Stimulated activated CD4-positive, alpha-beta T cell treated with anti-CD3 and anti-CD28 coated beads, Interleukin-12 subunit alpha, Interleukin-12 subunit beta, amount 100 ng/mL, for 24 hours (primary cell): Measurements from ENCODE around the gene HTR5A.

Experiments
- DNase-seq, 2 experiments: peaks; one replicate each; pipeline ENCODE4 v3.0.0-alpha.2; 2020; ENCODE audit warnings: low read depth in 2 of 2

The HTR5A gene

GRCh38 chr7:155090684-155091083 is 20.6 kb downstream of the HTR5A start:
- DNase-seq, result no peak

GRCh38 chr7:155093596-155093995 is 23.5 kb downstream of the HTR5A start:
- DNase-seq, result no peak

DNA sequence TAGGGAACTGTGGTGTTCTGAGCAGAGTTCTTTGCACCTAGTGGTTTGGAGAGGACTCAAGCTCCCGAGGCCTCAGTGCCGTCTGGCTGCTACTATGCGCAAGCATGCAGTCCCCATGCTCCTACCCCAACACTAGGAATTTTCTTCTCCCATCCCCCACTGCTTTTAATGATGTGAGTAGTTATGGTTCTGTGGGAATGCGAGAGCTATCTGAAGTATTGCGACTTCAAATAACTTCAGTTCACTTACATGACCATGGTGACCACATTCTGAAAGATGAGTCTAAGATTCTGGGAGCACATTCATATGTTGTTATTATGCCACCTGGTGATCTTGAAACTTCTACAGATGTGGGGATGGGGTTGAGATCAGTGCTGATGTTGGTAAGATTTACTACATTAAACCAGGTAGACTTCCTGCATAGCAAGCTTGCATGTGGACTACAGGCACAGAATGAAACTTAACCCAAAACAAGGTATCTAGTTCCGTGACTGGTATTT is 24.6 kb downstream of the HTR5A start:
- no peak for DNase-seq

GRCh38 chr7:155097338-155097737 is 27.2 kb downstream of the HTR5A start:
- no peak for DNase-seq

- no peak for DNase-seq
These were observed 33.7 kb downstream of the HTR5A start for GRCh38 chr7:155103839-155104238.

DNA sequence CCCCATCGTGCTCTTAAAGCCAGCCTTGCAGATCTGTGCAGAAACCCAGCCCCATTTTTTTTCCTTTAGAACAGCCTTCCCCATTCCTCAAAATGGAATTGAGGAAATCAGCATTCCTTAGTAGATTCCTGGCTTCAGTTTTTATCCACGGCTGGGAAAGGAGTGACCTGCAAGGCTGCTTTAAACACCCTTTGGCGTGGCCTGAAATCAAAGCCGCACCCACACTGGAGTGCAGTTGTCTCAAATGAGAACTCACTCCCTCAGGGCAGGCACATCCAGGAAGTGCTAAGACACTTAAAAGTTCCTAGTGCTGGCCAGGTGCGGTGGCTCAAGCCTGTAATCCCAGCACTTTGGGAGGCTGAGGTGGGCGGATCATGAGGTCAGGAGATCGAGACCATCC is 34.8 kb downstream of the HTR5A start:
- DNase-seq, result no peak

DNA sequence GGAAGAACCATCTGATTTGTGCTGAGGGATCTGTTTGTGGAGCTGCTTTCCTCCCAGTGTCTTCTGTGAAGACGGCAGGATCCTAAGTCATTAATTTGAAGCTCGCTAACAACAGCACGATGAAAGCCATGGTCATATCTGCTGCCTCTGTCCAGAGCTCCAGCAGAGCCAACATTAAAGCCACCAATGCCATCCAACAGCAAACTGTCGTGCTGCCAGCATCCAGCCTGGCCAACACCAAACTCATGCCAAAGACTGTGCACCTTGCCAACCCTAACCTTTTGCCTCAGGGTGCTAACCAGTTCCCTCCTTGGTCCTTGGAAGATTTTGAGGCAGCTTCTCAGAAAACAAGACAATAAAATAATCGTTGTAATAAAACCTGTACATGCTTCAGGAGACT is 36.2 kb downstream of the HTR5A start:
- DNase-seq, result no peak

DNA sequence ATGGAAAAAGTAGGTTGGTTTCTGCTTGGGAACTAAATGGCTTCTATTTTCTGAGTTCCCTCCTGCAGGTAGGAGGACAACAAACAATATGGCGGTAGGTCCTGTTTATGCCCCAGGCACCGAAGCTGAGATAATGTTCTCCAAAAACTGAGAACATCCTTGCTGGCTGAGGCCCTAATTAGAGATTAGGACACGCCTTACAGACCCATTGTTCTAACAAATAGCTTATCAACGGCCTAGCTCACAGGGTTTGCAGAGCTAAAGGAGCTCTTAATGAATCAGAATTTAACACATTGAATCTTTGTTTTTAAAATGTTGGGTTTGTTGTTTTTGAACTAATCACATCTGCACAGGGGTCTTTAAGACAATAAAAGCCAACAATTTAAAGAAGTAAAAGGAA is 37.0 kb downstream of the HTR5A start:
- DNase-seq, result no peak

GRCh38 chr7:155108144-155108901 is 38.2 kb downstream of the HTR5A start:
- no peak for DNase-seq

DNA sequence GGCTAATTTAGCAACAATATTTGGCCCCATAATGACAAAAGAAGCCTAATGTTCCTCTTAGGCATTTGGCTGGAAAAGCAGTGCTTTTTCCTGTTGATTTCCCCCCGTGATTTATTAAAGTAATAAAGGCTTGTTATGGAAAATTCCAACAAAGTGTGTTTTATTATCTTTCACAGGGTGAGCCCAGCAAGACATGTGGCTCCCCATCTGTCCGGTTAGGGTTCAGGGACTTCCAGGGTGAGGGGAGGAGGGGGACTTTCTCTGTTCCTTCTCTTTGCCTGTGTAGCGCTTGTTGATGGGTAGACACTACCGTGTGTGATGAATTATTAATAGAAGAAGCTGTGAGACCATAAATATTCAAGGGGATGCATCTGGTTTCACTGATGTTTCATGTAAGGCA is 39.0 kb downstream of the HTR5A start:
- DNase-seq, result no peak

DNA sequence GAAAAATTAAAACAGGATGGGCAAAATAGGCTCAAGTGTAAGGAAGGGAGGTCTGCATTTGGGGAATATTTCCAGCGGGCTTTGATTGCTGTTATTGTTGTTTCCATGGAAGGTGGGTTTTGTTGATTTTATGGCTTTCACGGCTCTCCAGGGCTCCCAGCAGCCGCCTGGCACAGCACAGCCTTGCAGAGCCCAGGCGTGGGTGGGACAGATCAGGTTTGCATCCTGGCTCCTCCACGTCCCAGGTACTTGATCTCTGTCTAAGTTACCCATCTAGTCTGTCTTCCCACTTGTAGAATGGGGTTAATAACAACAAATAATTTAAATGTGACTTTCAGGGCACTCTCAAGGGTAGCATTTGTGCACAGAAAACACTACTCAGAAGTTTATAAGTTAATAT is 45.2 kb downstream of the HTR5A start:
- no peak for DNase-seq

DNA sequence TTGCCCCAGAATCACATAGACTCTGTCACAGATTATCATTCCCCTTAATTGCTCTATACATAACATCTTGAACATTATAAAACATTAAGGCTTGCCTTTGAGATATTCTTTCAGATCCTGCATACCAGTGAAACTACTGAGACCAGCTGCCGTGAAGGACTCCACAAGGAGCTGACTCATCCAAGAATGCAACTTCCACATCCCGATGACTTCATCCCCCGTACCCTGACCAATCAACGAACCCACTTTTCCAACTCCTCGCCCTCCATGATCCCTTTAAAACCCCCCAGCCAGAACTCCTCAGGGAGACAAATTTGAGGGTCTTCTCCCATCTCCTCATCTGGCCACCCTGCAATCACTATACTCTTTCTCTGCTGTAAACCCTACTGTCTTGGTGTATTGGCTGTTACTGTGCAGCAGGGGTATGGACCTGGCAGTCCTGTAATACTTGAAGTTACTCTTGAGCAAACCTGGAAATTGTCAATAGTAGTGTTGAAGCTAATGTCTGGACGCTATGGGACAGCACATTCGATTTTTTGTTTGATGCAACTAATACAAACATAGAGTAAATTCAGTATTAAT is 49.8 kb downstream of the HTR5A start:
- DNase-seq, result no peak

GRCh38 chr7:155120460-155120859 is 50.3 kb downstream of the HTR5A start:
- DNase-seq, result no peak

DNA sequence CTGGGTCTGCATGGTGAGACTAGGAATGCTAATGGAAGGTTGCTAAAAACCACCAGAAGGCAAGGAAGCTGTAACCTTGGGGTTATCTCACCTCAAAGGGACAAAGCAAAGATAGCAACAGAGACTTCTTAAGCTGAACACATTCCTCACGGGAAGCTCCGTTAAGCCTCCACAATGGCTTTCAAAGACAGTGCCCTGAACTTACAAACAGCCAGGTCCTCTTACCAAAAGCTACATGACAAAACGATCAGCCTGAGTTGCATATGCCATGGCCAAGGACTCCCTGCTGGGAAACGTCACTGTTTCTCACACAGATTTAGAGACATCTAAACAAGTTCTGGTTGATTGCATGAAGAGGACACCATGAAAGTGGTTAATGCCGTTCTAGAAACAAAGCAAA is 52.7 kb downstream of the HTR5A start:
- DNase-seq, result no peak

GRCh38 chr7:155123413-155123812 is 53.3 kb downstream of the HTR5A start:
- DNase-seq, result no peak

- no peak for DNase-seq
These were observed 54.6 kb downstream of the HTR5A start for GRCh38 chr7:155124706-155125105.

GRCh38 chr7:155129186-155129585 is 59.1 kb downstream of the HTR5A start:
- no peak for DNase-seq

GRCh38 chr7:155129789-155130188 is 59.7 kb downstream of the HTR5A start:
- DNase-seq, result no peak

DNA sequence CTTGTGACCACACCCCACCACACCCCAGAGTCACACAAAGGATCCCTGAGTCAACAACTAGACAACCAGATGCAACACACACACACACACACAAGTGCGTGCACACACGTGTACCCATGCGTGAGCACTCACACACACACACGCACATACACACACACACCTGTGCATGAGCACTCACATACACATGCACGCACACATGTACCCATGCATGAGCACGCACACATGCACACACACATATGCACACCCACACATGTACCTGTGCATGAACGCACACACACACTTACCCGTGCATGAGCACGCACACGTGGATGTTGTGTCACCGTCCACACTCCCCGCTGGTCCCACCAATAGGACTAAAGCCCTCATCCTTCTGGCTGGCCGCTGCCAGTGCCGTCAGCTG is 60.4 kb downstream of the HTR5A start:
- no peak for DNase-seq

GRCh38 chr7:155131090-155131489 is 61.0 kb downstream of the HTR5A start:
- no peak for DNase-seq

GRCh38 chr7:155132431-155132830 is 62.3 kb downstream of the HTR5A start:
- DNase-seq, result no peak

DNA sequence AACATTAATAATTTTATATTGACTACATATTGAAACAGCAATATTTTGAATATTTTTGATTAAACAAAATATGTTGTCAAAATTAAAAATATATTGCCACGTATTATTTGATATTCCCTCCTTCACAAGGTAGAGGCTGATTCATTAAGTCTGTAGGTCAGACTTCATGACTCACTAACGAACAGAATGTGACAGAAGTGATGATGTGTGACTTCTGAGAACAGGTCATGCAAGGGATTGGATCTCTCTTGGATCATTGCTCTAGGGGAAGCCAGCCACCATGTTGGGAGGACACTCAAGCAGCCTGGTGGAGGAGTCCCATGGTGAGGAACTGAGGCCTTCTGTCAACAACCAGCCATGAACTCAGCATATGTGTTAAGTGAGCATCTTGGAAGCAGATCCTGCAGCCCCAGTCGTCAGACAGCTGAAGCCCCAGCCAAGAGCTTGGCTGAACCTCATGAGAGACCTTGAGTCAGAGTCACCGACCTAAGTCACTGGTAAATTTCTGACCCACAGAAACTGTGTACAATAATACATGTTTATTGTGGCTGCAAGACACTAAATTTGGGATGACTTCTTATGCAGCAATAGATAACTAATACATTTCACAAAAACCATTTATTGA is 66.6 kb downstream of the HTR5A start:
- DNase-seq, result no peak
